Right lobe of liver (tissue), 4 donors: ENCODE measurements around the gene LSM2.

Experiments used
- POLR2A ChIP-seq: fragments of 450-650 bp; IDR thresholded peaks from one replicate; pipeline ENCODE4 v1.6.1; 2017; ENCODE audit warnings: antibody characterized with exemption, mild to moderate bottlenecking
- TF ChIP-seq, protein P1 (sequence below), 4 donors: fragments of 200-600 bp in 3 of 4; fragments of 450-650 bp in 1 of 4; IDR thresholded peaks; one replicate each; pipeline versions ENCODE4 v1.5.1 to v1.8.0; 2016 to 2022; ENCODE audit warnings: antibody characterized with exemption in 4 of 4, mild to moderate bottlenecking in 2 of 4
- donor health status: DM: no; HTN: no; CAD: no.
- donor health status: DM: no; HTN: no; CAD: no.
- donor health status: DM: no; HTN: yes; CAD: no.

DNA sequence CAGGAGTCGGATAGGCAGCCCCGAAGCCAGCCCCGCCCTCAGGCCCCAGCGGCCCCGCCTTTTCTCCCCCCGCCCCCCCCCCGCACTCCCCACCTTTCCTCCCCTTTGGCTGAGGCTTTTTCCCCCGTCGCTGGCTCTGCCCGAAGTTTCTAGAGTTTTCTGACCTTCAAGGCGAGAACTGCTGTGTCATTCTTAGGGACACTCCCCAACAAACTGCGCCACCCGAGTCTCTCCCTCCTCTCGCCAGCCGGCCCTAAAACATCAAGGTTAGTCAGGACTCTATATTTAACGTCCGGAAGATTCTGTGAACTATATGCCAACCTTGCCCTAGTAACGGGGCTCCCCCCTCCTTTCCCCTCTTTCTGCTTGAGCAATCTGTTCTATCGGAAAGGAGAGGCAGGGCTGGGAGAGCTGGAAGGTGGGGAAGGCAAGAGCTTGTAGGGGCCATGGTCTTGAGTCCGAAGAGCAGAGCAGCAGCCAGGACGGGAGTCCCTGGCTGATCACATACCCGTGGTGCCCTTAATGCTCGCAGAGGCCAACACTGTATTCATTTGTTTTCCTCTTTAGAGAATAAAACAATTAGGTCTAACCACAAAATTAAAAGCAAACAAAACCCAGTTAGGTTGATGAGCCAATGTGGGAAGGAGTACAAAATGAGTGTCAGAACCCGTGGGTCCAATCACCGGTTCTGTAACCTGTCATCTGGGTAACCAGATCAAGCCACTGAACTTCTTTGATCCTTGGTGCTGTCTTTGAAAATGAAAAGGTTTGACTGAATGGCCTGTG lies 15.5 kb upstream of the LSM2 start:
- TF ChIP-seq, protein P1, sequence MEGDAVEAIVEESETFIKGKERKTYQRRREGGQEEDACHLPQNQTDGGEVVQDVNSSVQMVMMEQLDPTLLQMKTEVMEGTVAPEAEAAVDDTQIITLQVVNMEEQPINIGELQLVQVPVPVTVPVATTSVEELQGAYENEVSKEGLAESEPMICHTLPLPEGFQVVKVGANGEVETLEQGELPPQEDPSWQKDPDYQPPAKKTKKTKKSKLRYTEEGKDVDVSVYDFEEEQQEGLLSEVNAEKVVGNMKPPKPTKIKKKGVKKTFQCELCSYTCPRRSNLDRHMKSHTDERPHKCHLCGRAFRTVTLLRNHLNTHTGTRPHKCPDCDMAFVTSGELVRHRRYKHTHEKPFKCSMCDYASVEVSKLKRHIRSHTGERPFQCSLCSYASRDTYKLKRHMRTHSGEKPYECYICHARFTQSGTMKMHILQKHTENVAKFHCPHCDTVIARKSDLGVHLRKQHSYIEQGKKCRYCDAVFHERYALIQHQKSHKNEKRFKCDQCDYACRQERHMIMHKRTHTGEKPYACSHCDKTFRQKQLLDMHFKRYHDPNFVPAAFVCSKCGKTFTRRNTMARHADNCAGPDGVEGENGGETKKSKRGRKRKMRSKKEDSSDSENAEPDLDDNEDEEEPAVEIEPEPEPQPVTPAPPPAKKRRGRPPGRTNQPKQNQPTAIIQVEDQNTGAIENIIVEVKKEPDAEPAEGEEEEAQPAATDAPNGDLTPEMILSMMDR (IDR thresholded peaks at IDR 0.05), result no peak
- peak; percentile 36 for TF ChIP-seq POLR2A
